Activated CD8-positive, alpha-beta T cell treated with anti-CD3 and anti-CD28 coated beads for 36 hours (primary cell): ENCODE data around the gene VTCN1. TPM values are rescaled to one million over a fixed set of nuclear protein-coding genes. Genes with fewer than 3 reads are reported as not detected.

Source experiments
- ATAC-seq: fragments of 200-7000 bp; cut with Tn5 transposase; one replicate; pipeline ENCODE4 v1.10.0; 2021; ENCODE audit warnings: mild to moderate bottlenecking, moderate library complexity
- CTCF ChIA-PET: fragments of 350-600 bp; sonication (Branson Sonifier 250); formaldehyde crosslinking; loops from one replicate; lab custom pipeline; 2021; ENCODE audit warnings: antibody characterized with exemption; lab: Charles Lee
- POLR2A ChIA-PET: fragments of 350-600 bp; sonication (Branson Sonifier 250); formaldehyde crosslinking; loops from one replicate; lab custom pipeline; 2021; ENCODE audit warnings: antibody characterized with exemption; lab: Charles Lee
- DNase-seq: peaks from one replicate; pipeline ENCODE4 v3.0.0-alpha.2; 2020
- H3K27ac Mint-ChIP-seq: one replicate; pipeline ENCODE4 v1.8.0; 2021; ENCODE audit warnings: mild to moderate bottlenecking, mixed read lengths
- H3K27me3 Mint-ChIP-seq: one replicate; pipeline ENCODE4 v1.8.0; 2021; ENCODE audit warnings: mixed read lengths
- H3K36me3 Mint-ChIP-seq: one replicate; pipeline ENCODE4 v1.8.0; 2021; ENCODE audit warnings: low read depth, mixed read lengths
- H3K4me1 Mint-ChIP-seq: one replicate; pipeline ENCODE4 v1.8.0; 2021; ENCODE audit warnings: low read depth, mixed read lengths
- H3K4me3 Mint-ChIP-seq: one replicate; pipeline ENCODE4 v1.8.0; 2021; ENCODE audit warnings: mild to moderate bottlenecking, moderate library complexity, mixed read lengths
- H3K9me3 Mint-ChIP-seq: one replicate; pipeline ENCODE4 v1.8.0; 2021; ENCODE audit warnings: mixed read lengths
- intact Hi-C: fragments of 100-400 bp; cut with micrococcal nuclease; formaldehyde crosslinking; loops from one replicate; pipeline ENCODE4 v1.10.0; 2022
- total RNA-seq, 2 experiments: library from RNA; stranded (reverse); gene quantifications; one replicate each; pipeline ENCODE4 v1.2.3, GENCODE V29; 2021
- TF ChIP-seq, protein P1 (sequence below): fragments of 200-600 bp; IDR thresholded peaks from one replicate; pipeline ENCODE4 v1.8.0; 2022; ENCODE audit warnings: antibody characterized with exemption, mild to moderate bottlenecking

Gene VTCN1
- total RNA-seq, 2 experiments from 2014 or later = not detected

DNA sequence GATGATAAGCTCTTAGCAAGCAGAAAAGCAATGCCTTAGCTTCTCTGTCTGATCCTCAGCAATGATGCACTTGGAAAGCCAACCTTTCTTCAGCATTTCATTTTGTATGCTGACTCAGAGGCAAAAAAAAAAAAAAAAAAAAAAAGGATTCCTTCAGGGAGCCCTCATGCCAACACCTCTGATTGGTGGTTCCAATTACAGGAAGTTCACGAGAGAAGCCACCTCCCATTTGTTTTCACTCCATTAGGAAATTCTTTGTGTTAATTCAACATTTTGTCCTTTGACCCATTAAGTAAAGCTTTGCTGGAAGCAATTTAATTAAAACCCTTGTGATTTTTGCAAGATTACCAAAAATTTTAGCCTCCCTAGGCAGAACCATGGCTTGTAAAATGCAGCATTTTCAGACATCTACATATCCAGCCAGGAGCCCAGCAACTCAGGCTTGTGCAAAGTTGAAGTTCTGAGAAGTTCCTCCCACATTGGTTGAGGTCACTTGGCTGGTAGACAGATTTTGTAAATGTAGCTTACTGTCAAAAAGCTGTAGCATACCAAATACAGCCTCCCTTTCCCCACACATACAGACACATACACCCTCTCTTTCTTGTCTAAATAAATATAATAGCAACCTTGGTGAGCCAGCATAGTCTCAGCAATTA is 27.1 kb upstream of the VTCN1 start:
- intact Hi-C loops = no loop called here
- TF ChIP-seq, protein P1, sequence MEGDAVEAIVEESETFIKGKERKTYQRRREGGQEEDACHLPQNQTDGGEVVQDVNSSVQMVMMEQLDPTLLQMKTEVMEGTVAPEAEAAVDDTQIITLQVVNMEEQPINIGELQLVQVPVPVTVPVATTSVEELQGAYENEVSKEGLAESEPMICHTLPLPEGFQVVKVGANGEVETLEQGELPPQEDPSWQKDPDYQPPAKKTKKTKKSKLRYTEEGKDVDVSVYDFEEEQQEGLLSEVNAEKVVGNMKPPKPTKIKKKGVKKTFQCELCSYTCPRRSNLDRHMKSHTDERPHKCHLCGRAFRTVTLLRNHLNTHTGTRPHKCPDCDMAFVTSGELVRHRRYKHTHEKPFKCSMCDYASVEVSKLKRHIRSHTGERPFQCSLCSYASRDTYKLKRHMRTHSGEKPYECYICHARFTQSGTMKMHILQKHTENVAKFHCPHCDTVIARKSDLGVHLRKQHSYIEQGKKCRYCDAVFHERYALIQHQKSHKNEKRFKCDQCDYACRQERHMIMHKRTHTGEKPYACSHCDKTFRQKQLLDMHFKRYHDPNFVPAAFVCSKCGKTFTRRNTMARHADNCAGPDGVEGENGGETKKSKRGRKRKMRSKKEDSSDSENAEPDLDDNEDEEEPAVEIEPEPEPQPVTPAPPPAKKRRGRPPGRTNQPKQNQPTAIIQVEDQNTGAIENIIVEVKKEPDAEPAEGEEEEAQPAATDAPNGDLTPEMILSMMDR = no peak

DNA sequence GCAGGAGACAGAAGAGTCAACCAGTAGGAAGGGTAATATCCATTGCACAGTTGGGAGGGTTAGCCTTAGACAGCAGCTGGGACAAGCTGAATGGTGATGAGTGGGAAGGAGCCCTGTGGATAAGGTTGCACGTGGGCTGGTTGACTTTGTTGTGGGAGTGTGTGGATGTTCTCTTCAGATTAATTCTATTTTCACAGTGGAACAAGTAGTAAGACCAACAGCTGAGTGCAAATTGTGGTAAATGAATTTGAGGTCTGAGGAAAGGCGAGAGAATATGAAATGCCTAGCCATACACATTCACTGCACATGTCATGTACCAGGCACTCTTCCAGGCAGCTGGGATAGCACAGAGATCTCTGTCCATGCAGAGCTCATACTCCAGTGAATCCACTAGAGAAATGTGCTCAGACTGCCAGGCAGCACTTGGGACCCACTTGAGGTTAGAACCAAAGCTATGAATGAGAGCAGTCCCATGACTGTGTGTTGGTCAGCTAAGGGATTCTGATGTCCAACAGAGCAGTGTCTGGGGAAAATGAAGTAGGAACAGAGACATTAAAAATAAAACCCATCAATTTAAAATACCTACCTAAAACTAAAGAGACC is 25.2 kb upstream of the VTCN1 start:
- DNase-seq (no peak), ATAC-seq (no peak)
- Mint-ChIP-seq H3K9me3 (no peaks in the 10 kb centered on the region), H3K36me3 (no peaks in the 10 kb centered on the region), H3K4me3 (no peak overlapping the region), H3K27ac (no peak overlapping the region), H3K27me3 (peaks cover 17% of the 10 kb centered on the region), H3K4me1 (no peaks in the 10 kb centered on the region)
- intact Hi-C loops = no loop called here
- ChIA-PET CTCF (no interaction called here), POLR2A (no interaction called here)
- TF ChIP-seq, protein P1 = no peak

More for the DNA sequence above, 27.1 kb upstream of the VTCN1 start:
- ChIA-PET CTCF (no interaction called here), POLR2A (no interaction called here)
- H3K36me3 Mint-ChIP-seq = no peaks in the 10 kb centered on the region
- DNase-seq (no peak), ATAC-seq (no peak)
- no peak overlapping the region for H3K27ac Mint-ChIP-seq
- H3K9me3 Mint-ChIP-seq = no peaks in the 10 kb centered on the region
- no peak overlapping the region for H3K4me3 Mint-ChIP-seq
- peaks cover 20% of the 10 kb centered on the region for H3K27me3 Mint-ChIP-seq
- no peaks in the 10 kb centered on the region for H3K4me1 Mint-ChIP-seq

DNA sequence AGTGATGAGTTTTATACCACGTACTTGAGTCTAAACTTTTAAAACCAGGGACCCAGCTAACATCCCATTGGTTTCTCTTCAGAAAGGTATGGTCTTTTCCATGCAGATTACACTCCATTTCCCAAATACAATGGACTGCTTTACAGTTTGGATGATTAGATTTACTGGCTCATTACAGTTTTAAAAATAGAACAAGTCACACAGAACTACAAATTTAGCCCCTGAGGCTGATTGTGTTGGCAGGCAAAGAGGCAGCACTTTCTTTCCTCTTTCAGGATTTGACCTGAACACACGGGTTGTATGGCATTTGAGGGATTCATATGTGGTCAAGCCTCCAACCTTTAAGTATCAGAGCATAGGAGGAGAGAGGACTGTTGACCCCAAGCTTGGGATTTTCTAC is 21.8 kb upstream of the VTCN1 start:
- Mint-ChIP-seq H3K4me3 (no peak overlapping the region), H3K9me3 (no peaks in the 10 kb centered on the region), H3K27ac (no peak overlapping the region), H3K27me3 (peaks cover 11% of the 10 kb centered on the region), H3K4me1 (no peaks in the 10 kb centered on the region), H3K36me3 (no peaks in the 10 kb centered on the region)
- ChIA-PET CTCF (no interaction called here), POLR2A (no interaction called here)
- DNase-seq = no peak
- intact Hi-C loops = no loop called here
- ATAC-seq = no peak
- TF ChIP-seq, protein P1 = no peak

DNA sequence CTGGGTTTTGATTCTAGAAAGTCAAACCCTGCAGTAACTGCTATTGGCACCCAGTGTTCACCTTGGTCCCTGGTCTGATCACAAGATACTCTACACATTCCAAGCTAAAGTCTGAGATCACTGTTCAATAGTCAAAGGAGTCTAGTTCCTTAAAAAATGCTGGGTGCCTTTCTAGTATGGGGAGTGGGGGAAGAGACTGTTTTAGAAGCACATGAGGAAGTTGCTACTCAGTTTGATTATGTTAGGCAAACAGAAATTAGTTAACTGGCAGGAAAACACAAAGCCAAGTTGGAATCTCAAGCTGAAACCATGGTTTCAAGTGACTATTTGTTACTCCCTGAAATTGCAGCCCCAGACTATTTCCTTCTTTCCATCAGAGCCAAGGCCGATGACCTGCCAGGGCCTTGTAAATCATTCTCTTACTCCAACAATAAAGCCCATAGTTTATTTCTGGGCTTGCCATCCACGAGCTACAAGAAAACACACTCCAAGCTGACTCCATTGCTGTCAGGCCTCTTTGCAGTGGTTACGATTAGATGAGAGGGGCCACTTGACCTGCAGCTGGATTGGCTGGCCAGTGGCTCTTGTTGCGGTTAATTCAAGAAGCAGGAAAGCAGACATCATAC is 21.1 kb upstream of the VTCN1 start:
- ATAC-seq = no peak
- peaks cover 7% of the 10 kb centered on the region for H3K27me3 Mint-ChIP-seq
- no peaks in the 10 kb centered on the region for H3K36me3 Mint-ChIP-seq
- intact Hi-C loops = no loop called here
- H3K4me3 Mint-ChIP-seq = no peak overlapping the region
- no peaks in the 10 kb centered on the region for H3K9me3 Mint-ChIP-seq
- H3K4me1 Mint-ChIP-seq = no peaks in the 10 kb centered on the region
- TF ChIP-seq, protein P1 = no peak
- ChIA-PET CTCF (no interaction called here), POLR2A (no interaction called here)
- no peak for DNase-seq
- H3K27ac Mint-ChIP-seq = no peak overlapping the region

DNA sequence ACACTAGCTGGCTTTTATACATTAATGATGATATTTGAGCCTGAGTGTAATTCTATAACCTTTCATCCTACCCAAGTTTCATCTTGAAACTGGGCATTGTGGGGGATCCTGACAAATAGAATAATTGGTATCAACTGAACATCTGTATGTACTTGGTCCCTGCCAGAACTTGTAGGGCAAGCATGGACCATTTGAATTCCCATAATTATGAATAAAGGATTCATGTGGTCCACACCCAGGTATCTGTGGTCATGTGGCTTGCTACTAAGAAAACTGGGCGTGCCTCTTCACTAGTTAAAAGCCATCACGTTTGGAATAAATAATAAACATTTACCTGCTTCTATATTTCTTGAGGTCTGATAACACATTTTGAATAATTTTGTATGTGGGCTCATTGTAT is 20.6 kb upstream of the VTCN1 start:
- H3K4me1 Mint-ChIP-seq = no peaks in the 10 kb centered on the region
- ATAC-seq = no peak
- POLR2A ChIA-PET = no interaction called here
- no peak overlapping the region for H3K4me3 Mint-ChIP-seq
- DNase-seq = no peak
- H3K36me3 Mint-ChIP-seq = no peaks in the 10 kb centered on the region
- H3K27ac Mint-ChIP-seq = no peak overlapping the region
- CTCF ChIA-PET = no interaction called here
- no peaks in the 10 kb centered on the region for H3K9me3 Mint-ChIP-seq
- intact Hi-C loops = no loop called here
- TF ChIP-seq, protein P1 = no peak
- peaks cover 5% of the 10 kb centered on the region for H3K27me3 Mint-ChIP-seq
